Measurements from ENCODE around the gene BYSL.

Gene BYSL

GRCh38 chr6:41966961-41967311 is 45.6 kb downstream of the BYSL start:
- H3K4me1 ChIP-seq (ENCODE audit: control insufficient read depth, insufficient read depth, low read length), result peaks cover 11% of the 10 kb centered on the region
- DNase-seq (ENCODE audit: low read depth), result peak; percentile 41
- no peak overlapping the region for H3K4me3 ChIP-seq (ENCODE audit: low read length)
- H3K9me3 ChIP-seq (ENCODE audit: control insufficient read depth, low read length), result no peaks in the 10 kb centered on the region
- H3K9ac ChIP-seq (ENCODE audit: low read length), result no peak overlapping the region
- no peaks in the 10 kb centered on the region for H3K27me3 ChIP-seq (replicated peaks; ENCODE audit: control insufficient read depth, insufficient read depth, low read length)
- H3K36me3 ChIP-seq (ENCODE audit: control insufficient read depth, insufficient read depth, low read length, severe bottlenecking), result no peaks in the 10 kb centered on the region

- Histone ChIP-seq H3K4me3 (ENCODE audit: low read length) (no peak overlapping the region), H3K4me1 (ENCODE audit: control insufficient read depth, insufficient read depth, low read length) (peaks cover 11% of the 10 kb centered on the region), H3K27me3 (replicated peaks; ENCODE audit: control insufficient read depth, insufficient read depth, low read length) (no peaks in the 10 kb centered on the region), H3K36me3 (ENCODE audit: control insufficient read depth, insufficient read depth, low read length, severe bottlenecking) (no peaks in the 10 kb centered on the region), H3K9me3 (ENCODE audit: control insufficient read depth, low read length) (no peaks in the 10 kb centered on the region), H3K9ac (ENCODE audit: low read length) (no peak overlapping the region)
- peak; percentile 29 for DNase-seq (ENCODE audit: low read depth)
Observed at GRCh38 chr6:41967312-41968287, 46.3 kb downstream of the BYSL start.

GRCh38 chr6:41970436-41970846 is 49.1 kb downstream of the BYSL start:
- H3K27me3 ChIP-seq (replicated peaks; ENCODE audit: control insufficient read depth, insufficient read depth, low read length), result no peaks in the 10 kb centered on the region
- H3K36me3 ChIP-seq (ENCODE audit: control insufficient read depth, insufficient read depth, low read length, severe bottlenecking), result no peaks in the 10 kb centered on the region
- peaks cover 11% of the 10 kb centered on the region for H3K4me1 ChIP-seq (ENCODE audit: control insufficient read depth, insufficient read depth, low read length)
- no peak overlapping the region for H3K4me3 ChIP-seq (ENCODE audit: low read length)
- no peak overlapping the region for H3K9ac ChIP-seq (ENCODE audit: low read length)
- DNase-seq (ENCODE audit: low read depth), result peak; percentile 63
- H3K9me3 ChIP-seq (ENCODE audit: control insufficient read depth, low read length), result no peaks in the 10 kb centered on the region

- H3K9ac ChIP-seq (ENCODE audit: low read length), result no peak overlapping the region
- H3K36me3 ChIP-seq (ENCODE audit: control insufficient read depth, insufficient read depth, low read length, severe bottlenecking), result no peaks in the 10 kb centered on the region
- no peaks in the 10 kb centered on the region for H3K27me3 ChIP-seq (replicated peaks; ENCODE audit: control insufficient read depth, insufficient read depth, low read length)
- no peaks in the 10 kb centered on the region for H3K9me3 ChIP-seq (ENCODE audit: control insufficient read depth, low read length)
- H3K4me3 ChIP-seq (ENCODE audit: low read length), result no peak overlapping the region
- no peak for DNase-seq (ENCODE audit: low read depth)
- peaks cover 17% of the 10 kb centered on the region for H3K4me1 ChIP-seq (ENCODE audit: control insufficient read depth, insufficient read depth, low read length)
Observed at GRCh38 chr6:41972826-41973225, 51.5 kb downstream of the BYSL start.

GRCh38 chr6:41974281-41974825 is 53.1 kb downstream of the BYSL start:
- no peak overlapping the region for H3K9ac ChIP-seq (ENCODE audit: low read length)
- no peaks in the 10 kb centered on the region for H3K36me3 ChIP-seq (ENCODE audit: control insufficient read depth, insufficient read depth, low read length, severe bottlenecking)
- peaks cover 17% of the 10 kb centered on the region for H3K4me1 ChIP-seq (ENCODE audit: control insufficient read depth, insufficient read depth, low read length)
- H3K27me3 ChIP-seq (replicated peaks; ENCODE audit: control insufficient read depth, insufficient read depth, low read length), result no peaks in the 10 kb centered on the region
- H3K4me3 ChIP-seq (ENCODE audit: low read length), result no peak overlapping the region
- H3K9me3 ChIP-seq (ENCODE audit: control insufficient read depth, low read length), result no peaks in the 10 kb centered on the region
- DNase-seq (ENCODE audit: low read depth), result no peak

GRCh38 chr6:41975276-41975675 is 54.0 kb downstream of the BYSL start:
- Histone ChIP-seq H3K27me3 (replicated peaks; ENCODE audit: control insufficient read depth, insufficient read depth, low read length) (no peaks in the 10 kb centered on the region), H3K36me3 (ENCODE audit: control insufficient read depth, insufficient read depth, low read length, severe bottlenecking) (no peaks in the 10 kb centered on the region), H3K9me3 (ENCODE audit: control insufficient read depth, low read length) (no peaks in the 10 kb centered on the region), H3K4me1 (ENCODE audit: control insufficient read depth, insufficient read depth, low read length) (peaks cover 16% of the 10 kb centered on the region), H3K4me3 (ENCODE audit: low read length) (no peak overlapping the region), H3K9ac (ENCODE audit: low read length) (no peak overlapping the region)
- no peak for DNase-seq (ENCODE audit: low read depth)

- H3K4me1 ChIP-seq (ENCODE audit: control insufficient read depth, insufficient read depth, low read length), result peaks cover 6% of the 10 kb centered on the region
- DNase-seq (ENCODE audit: low read depth), result peak; percentile 52
- H3K9me3 ChIP-seq (ENCODE audit: control insufficient read depth, low read length), result no peaks in the 10 kb centered on the region
- no peaks in the 10 kb centered on the region for H3K36me3 ChIP-seq (ENCODE audit: control insufficient read depth, insufficient read depth, low read length, severe bottlenecking)
- H3K4me3 ChIP-seq (ENCODE audit: low read length), result no peak overlapping the region
- H3K9ac ChIP-seq (ENCODE audit: low read length), result no peak overlapping the region
- H3K27me3 ChIP-seq (replicated peaks; ENCODE audit: control insufficient read depth, insufficient read depth, low read length), result no peaks in the 10 kb centered on the region
Observed at GRCh38 chr6:41976794-41977484, 55.6 kb downstream of the BYSL start.
